Heart left ventricle (tissue), 16 donors: ENCODE measurements around the gene STK25. TPM values are rescaled to one million over a fixed set of nuclear protein-coding genes. Genes with fewer than 3 reads are reported as not detected.
A peak's percentile ranks its signal among the peaks of the same experiment; 100 is the strongest.

Experiments used
- ATAC-seq, 4 donors: fragments of 200-7000 bp; cut with Tn5 transposase; one replicate each; pipeline ENCODE4 v1.9.1; 2020 to 2022; ENCODE audit warnings: moderate library complexity in 4 of 4, mild to moderate bottlenecking in 3 of 4, moderate number of reproducible peaks in 1 of 4
- DNase-seq, 5 donors: peaks; one replicate each; pipeline ENCODE4 v3.0.0-alpha.2; 2020
- H3K27ac ChIP-seq, 12 donors: fragments of 200-600 bp; sonication (generic) in 4 of 12; one replicate each; pipeline versions ENCODE4 v1.5.0 to v1.8.0; 2016 to 2022; ENCODE audit warnings: mild to moderate bottlenecking in 2 of 12
- H3K27me3 ChIP-seq, 9 donors: fragments of 200-600 bp; sonication (generic) in 2 of 9; one replicate each; pipeline versions ENCODE4 v1.5.1 to v1.8.0; 2016 to 2022; ENCODE audit warnings: mild to moderate bottlenecking in 3 of 9
- H3K36me3 ChIP-seq, 9 donors: fragments of 200-600 bp; sonication (generic) in 2 of 9; one replicate each; pipeline versions ENCODE4 v1.5.0 to v1.8.0; 2018 to 2022; ENCODE audit warnings: mild to moderate bottlenecking in 2 of 9
- H3K4me1 ChIP-seq, 12 donors: fragments of 200-600 bp; sonication (generic) in 4 of 12; one replicate each; pipeline versions ENCODE4 v1.5.0 to v1.8.0; 2016 to 2022; ENCODE audit warnings: mild to moderate bottlenecking in 3 of 12
- H3K4me3 ChIP-seq, 12 donors: fragments of 200-600 bp; sonication (generic) in 4 of 12; one replicate each; pipeline versions ENCODE4 v1.5.0 to v1.8.0; 2017 to 2022; ENCODE audit warnings: mild to moderate bottlenecking in 9 of 12, moderate library complexity in 4 of 12
- H3K9me3 ChIP-seq, 12 donors: fragments of 200-600 bp; sonication (generic) in 4 of 12; one replicate each; pipeline versions ENCODE4 v1.5.0 to v1.8.0; 2016 to 2022; ENCODE audit warnings: mild to moderate bottlenecking in 1 of 12
- POLR2A ChIP-seq, 2 donors: fragments of 450-650 bp; IDR thresholded peaks; one replicate each; pipeline ENCODE4 v1.6.1; 2017; ENCODE audit warnings: antibody characterized with exemption in 2 of 2, mild to moderate bottlenecking in 2 of 2, moderate library complexity in 2 of 2
- WGBS, 4 donors: extraction: QIAGEN DNeasy Blood & Tissue Kit in 2 of 4; methylation state at CpG; one replicate each; pipeline versions ENCODE4 v1.1.5 to v1.1.7; 2013 to 2018; 5-methylcytosine and 5-hydroxymethylcytosine counted together
- intact Hi-C, 10 donors: fragments of 100-400 bp; cut with DNase I; formaldehyde crosslinking; loops; one replicate each; pipeline versions ENCODE4 v1.11.1 to v1.14.2; 2022
- polyA plus RNA-seq, 2 donors: library from polyadenylated mRNA; stranded (reverse); fragments of 200-250 nt; gene quantifications; one replicate each; pipeline ENCODE4 v1.2.3, GENCODE V29; 2013
- total RNA-seq, 9 donors: library from RNA; depleted of rRNA in 2 of 9; stranded (reverse); fragments of >200 nt in 2 of 9; fragmentation: NEBNext Ultra II Directional in 3 of 9; extraction: Animal tissue kit (Norgen Biotek cat#: 25700) in 3 of 9; gene quantifications; one replicate each; pipeline versions ENCODE4 v1.1.0 to v1.2.4, GENCODE V29; 2016 to 2023
- TF ChIP-seq, protein P1 (sequence below), 12 donors: fragments of 200-600 bp; sonication (generic) in 4 of 12; IDR thresholded peaks; one replicate each; pipeline versions ENCODE4 v1.5.0 to v1.8.0; 2018 to 2022; ENCODE audit warnings: antibody characterized with exemption in 12 of 12, mild to moderate bottlenecking in 5 of 12
- donor health status: ischemic (EF 13 %, LVEDD 7.1; RV severe dilation, severe dysfunction).
- donor health status: healthy with polysubstance abuse.
- donor health status: DM: no; HTN: yes; CAD: no.
- donor health status: DM: no; HTN: no; CAD: no.
- donor health status: ischemic (EF 25% LVEDD 6.9; RV normal size, moderate dysfunction).
- donor health status: ischemic (EF 25% LVEDD 5.7; RV mildly dilated, moderate dysfunction).
- donor health status: healthy.
- donor health status: DM: yes; HTN: yes; CAD: no.
- donor health status: ischemic (EF 35%, LVEDD 5.7; RV mildly dilated, moderate dysfunction).
- donor health status: nonischemic (EF 11% LVEDD 7.7; RV severe dilation, severe dysfunction).
- donor health status: DM: yes; HTN: yes; CAD: no.
- donor health status: PGD.
- donor health status: ischemic (EF 29% LVEDD 5.4; RV normal size, mild dysfunction).
- donor health status: nonischemic (EF 23%, LVEDD 6.1; RV moderate dilation, normal function).

Gene STK25
- total and polyA plus RNA-seq, 11 donors: 76.8 to 186 (median 94.8) TPM

GRCh38 chr2:241551599-241551997 is 43.2 kb upstream of the STK25 start:
- no peak for TF ChIP-seq POLR2A (IDR thresholded peaks at IDR 0.05)
- TF ChIP-seq, protein P1, sequence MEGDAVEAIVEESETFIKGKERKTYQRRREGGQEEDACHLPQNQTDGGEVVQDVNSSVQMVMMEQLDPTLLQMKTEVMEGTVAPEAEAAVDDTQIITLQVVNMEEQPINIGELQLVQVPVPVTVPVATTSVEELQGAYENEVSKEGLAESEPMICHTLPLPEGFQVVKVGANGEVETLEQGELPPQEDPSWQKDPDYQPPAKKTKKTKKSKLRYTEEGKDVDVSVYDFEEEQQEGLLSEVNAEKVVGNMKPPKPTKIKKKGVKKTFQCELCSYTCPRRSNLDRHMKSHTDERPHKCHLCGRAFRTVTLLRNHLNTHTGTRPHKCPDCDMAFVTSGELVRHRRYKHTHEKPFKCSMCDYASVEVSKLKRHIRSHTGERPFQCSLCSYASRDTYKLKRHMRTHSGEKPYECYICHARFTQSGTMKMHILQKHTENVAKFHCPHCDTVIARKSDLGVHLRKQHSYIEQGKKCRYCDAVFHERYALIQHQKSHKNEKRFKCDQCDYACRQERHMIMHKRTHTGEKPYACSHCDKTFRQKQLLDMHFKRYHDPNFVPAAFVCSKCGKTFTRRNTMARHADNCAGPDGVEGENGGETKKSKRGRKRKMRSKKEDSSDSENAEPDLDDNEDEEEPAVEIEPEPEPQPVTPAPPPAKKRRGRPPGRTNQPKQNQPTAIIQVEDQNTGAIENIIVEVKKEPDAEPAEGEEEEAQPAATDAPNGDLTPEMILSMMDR (IDR thresholded peaks at IDR 0.05): no peak
- no peaks in the 10 kb centered on the region for H3K36me3 ChIP-seq
- H3K27ac ChIP-seq: peak overlapping the region in 1 of 12 donors; percentile 39
- DNase-seq: peak in 1 of 5 donors; percentile 40
- peaks cover 0 to 18% (median 7%) of the 10 kb centered on the region in 12 donors for H3K4me1 ChIP-seq
- no peak for ATAC-seq
- whole genome bisulfite sequencing, 4 donors: 51 to 68% (median 59%) methylated on average over 9 to 12 of the region's 12 CpGs
- H3K27me3 ChIP-seq: peaks cover 0 to 8% (median 0%) of the 10 kb centered on the region in 9 donors
- H3K9me3 ChIP-seq: peaks cover 0 to 12% (median 2%) of the 10 kb centered on the region in 12 donors
- peak overlapping the region in 6 of 12 donors; percentile 17 to 23 (median 19) for H3K4me3 ChIP-seq
- intact Hi-C loops: no loop called here

DNA sequence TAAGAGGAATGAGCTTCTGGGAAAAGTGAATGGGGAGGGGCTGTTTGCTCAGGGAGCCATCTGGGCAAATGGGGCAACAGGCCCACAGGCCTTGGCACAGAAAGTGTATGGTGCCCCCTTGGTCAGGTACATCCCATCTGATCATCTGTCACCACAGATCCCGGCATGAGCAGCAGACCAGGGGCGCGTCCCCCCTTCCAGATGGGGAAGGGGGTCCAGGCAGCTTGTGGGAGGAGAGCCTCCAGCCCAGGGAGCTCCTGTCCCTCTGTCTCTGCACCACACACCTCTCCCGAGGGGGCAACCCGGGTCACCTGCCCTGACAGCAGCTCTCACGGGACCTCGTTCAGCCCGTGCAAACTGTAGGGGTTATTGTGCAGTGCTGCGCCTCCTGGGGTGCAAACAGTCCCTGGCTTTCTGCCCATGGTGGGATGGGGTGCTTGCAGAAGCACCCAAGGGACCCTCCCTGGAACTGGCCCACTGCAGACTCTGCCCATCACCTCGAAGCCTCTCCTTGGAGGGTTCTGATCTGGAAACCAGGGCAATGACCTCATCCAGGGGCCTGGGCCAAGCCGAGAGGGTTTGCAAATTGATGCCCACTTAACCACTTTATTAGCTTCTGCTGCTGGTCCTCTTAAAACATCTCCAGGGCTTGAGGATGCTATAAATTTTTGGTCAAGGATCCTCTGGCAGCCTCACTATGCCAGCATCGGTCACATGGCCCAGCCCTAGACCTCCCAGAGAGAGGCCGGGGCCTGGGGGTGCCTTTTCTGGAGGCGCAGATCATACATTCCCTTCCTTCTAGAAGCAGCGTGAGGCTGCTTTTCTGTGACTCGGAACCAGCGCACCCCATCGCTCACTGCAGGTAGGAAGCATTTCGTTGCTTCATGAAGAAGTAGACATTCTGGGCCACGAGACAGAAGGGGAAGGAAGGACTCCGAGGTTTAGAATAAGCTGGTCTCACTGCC is 42.5 kb upstream of the STK25 start:
- intact Hi-C loops: no loop called here
- DNase-seq: peak in 1 of 5 donors; percentile 58
- 81 to 89% (median 84%) methylated on average over 17 to 21 of the region's 21 CpGs for WGBS, 4 donors
- ATAC-seq: no peak
- H3K9me3 ChIP-seq: peaks cover 0 to 5% (median 0%) of the 10 kb centered on the region in 12 donors
- peaks cover 0 to 8% (median 0%) of the 10 kb centered on the region in 9 donors for H3K27me3 ChIP-seq
- no peaks in the 10 kb centered on the region for H3K36me3 ChIP-seq
- TF ChIP-seq, protein P1 (IDR thresholded peaks at IDR 0.05): no peak
- TF ChIP-seq POLR2A (IDR thresholded peaks at IDR 0.05): no peak
- H3K4me1 ChIP-seq: peaks cover 0 to 20% (median 9%) of the 10 kb centered on the region in 12 donors
- H3K27ac ChIP-seq: no peak overlapping the region
- no peak overlapping the region for H3K4me3 ChIP-seq

- Histone ChIP-seq H3K4me1 (peaks cover 0 to 20% (median 9%) of the 10 kb centered on the region in 12 donors), H3K4me3 (no peak overlapping the region), H3K36me3 (no peaks in the 10 kb centered on the region), H3K9me3 (no peaks in the 10 kb centered on the region), H3K27ac (no peak overlapping the region), H3K27me3 (peaks cover 0 to 8% (median 0%) of the 10 kb centered on the region in 9 donors)
- 86 to 93% (median 91%) methylated on average over 3 of the region's 3 CpGs for WGBS, 4 donors
- ATAC-seq (no peak), DNase-seq (no peak)
- TF ChIP-seq, protein P1 (IDR thresholded peaks at IDR 0.05): no peak
- TF ChIP-seq POLR2A (IDR thresholded peaks at IDR 0.05): no peak
- intact Hi-C loops: no loop called here
Observed at GRCh38 chr2:241548451-241548835, 40.1 kb upstream of the STK25 start.

DNA sequence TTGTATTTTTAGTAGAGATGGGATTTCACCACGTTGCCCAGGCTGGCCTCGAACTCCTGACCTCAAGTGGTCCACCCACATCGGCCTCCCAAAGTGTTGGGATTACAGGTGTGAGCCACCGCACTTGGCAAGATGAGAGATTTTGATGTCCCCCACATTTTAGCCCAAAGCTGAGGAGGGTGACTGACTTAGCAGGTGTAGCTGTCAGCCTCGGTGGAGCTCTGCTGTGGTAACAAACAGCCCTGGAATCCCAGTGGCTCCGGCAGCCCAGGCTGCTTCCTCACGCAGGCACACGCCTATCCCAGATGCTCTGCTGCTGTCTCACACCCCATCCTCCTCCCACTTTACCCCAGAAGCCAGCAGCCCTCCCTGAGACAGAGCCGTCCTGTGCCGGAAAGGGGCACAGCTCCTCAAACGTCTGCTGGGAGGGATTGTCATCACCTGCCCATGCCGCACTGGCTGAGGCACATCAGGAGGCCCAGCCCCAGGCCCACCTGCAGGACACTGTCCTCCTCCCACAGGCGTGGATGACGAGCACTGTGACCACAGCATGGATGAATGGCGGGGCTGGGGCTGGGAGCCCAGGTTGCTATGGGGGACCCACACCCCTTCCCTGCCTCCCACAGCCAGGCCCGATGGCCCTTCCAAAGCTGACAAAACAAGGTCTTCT is 39.5 kb upstream of the STK25 start:
- Histone ChIP-seq H3K9me3 (no peaks in the 10 kb centered on the region), H3K4me1 (peaks cover 0 to 20% (median 9%) of the 10 kb centered on the region in 12 donors), H3K27ac (no peak overlapping the region), H3K36me3 (no peaks in the 10 kb centered on the region), H3K4me3 (no peak overlapping the region), H3K27me3 (peaks cover 0 to 8% (median 0%) of the 10 kb centered on the region in 9 donors)
- no peak for TF ChIP-seq POLR2A (IDR thresholded peaks at IDR 0.05)
- TF ChIP-seq, protein P1 (IDR thresholded peaks at IDR 0.05): no peak
- WGBS, 4 donors: 89 to 96% (median 92%) methylated on average over 10 to 16 of the region's 16 CpGs
- ATAC-seq (no peak), DNase-seq (no peak)
- intact Hi-C loops: no loop called here
